NCI-H1092 treated with DMSO at 0.1 percent for 48 hours (cell line): ENCODE results near the gene DLL4.

Source experiments
- DNase-seq: peaks from one replicate; lab custom pipeline; 2025; lab: John Stamatoyannopoulos, UW

Gene DLL4

GRCh38 chr15:40906091-40906990 lies 22.8 kb upstream of the DLL4 start:
- DNase-seq = peak; percentile 77

DNA sequence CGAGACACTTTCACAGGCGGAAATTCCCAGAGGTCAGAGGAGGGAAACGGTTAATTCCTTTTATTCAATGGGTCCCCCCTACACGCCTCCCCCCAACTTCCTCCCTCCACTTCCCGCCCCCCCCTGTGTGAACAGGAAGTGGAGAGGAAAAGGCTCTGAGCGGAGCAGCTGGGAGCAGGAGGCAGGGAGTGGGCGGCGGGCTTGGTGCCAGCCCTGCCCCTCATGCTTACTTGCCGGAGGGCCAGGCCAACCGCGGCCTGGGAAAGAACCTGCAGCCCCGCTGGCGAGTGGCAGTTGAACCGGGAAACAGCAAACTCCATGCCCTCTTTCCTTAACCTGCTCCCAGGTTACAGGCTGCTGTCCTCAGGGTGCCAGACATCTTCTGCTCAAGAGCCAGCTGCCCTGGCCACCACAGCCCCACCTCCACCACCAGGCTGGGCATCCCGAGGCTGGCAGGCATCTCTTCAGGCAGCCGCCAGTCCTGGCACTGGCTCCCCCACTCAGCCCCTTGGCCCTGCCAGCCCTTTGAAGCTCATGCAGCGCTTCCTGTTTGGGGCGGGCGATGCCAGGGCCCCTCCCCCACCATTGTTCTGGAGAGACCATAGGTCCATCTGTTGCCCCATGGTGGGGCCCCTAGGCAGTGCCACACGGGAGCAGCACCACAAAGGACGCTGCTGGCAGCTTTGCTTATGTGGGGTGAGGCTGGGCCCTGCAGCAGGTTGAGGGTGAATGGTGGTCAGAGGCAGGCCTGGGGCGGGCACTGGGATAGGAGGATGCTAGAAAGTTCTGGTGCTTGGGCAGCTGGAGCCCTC lies 21.9 kb upstream of the DLL4 start:
- DNase-seq = peak; percentile 72

GRCh38 chr15:40908095-40908494 lies 21.0 kb upstream of the DLL4 start:
- DNase-seq = no peak

GRCh38 chr15:40909662-40910630 lies 19.2 kb upstream of the DLL4 start:
- DNase-seq = no peak

DNA sequence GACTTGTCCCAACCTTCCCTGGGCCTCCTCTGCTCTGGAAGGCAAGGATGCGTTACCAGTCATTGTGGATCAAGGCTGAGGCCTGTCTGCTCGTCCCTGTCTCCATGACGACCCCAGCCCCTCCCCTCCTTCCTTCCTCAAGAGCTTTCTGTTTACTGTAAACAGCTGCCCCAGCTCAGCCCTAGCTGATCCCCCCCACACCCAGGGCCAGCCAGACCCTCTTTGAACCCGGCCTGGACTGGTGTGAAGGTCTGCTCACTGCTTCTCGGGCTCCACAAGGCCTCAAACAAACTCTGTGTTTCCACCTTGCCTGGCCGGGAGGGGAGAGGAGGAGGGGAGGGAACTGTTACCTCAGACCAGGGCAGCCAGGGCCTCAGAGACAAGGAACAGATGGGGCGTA lies 18.0 kb upstream of the DLL4 start:
- DNase-seq = peak; percentile 10

DNA sequence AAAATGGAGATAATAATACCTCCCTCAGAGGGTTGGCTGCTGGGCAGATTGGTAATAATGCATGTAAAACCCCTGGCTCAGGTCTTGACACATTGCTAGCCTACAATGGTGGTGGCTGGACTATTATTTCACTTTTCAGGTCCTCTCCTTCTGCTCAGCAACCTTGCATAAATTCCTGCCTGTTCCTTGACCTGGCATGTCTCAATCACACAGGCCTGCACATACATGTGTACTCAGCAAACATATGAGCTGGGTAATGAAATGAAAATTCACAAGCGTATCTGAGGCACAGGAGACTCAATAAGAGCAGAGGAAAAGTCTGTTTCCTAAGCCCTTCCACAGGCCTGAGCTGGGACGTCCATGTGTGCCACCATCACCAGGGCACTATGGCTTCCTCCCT lies 17.4 kb upstream of the DLL4 start:
- DNase-seq = no peak

GRCh38 chr15:40912478-40912877 lies 16.7 kb upstream of the DLL4 start:
- DNase-seq = no peak

- DNase-seq = no peak
Measured at GRCh38 chr15:40914013-40914412, 15.1 kb upstream of the DLL4 start.

DNA sequence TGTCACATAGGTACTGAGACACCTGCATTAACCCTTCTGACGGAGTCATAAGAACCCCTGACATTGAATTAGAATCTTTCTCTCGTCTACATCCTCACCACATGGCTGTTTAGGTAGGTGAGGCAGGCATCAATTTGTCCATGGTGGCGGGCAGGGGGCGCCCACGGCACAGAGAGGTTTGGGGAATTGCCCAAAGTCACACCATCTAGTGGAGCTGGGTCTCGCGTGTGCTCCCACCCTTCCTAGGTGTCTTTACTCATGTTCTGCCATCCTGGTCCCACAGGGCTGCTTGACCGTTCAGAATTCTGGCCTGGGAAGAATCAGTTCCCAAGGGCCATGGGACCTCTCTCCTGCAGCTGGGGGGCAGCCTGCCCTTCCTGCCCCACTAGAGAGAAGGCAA lies 14.7 kb upstream of the DLL4 start:
- no peak for DNase-seq

DNA sequence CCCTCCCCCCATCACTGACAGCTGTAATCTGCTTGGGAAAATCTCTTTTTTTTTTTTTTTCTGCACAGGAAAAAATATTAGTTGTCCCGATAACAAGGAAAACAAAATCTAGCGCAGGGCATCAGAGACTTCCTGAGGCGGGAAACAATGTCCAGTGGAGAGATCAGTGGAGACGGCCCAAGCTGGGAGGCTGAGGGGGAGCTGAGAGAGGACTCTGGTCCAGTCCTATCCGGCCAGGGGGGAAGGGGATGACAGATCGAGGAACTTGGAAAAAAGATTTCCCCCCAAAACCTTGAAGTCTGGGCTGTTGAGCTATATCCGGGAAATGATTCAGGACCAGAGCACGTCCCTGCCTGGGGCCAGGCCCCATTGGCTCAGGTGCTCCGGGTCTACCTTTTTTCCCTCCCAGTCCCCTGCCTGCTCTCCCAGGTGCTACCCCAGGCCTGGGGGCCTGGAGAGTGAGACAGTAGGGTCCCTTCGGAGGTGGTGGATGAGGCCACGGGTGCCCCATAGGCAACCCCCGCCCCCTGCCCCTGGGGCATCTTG lies 14.0 kb upstream of the DLL4 start:
- DNase-seq = no peak

DNA sequence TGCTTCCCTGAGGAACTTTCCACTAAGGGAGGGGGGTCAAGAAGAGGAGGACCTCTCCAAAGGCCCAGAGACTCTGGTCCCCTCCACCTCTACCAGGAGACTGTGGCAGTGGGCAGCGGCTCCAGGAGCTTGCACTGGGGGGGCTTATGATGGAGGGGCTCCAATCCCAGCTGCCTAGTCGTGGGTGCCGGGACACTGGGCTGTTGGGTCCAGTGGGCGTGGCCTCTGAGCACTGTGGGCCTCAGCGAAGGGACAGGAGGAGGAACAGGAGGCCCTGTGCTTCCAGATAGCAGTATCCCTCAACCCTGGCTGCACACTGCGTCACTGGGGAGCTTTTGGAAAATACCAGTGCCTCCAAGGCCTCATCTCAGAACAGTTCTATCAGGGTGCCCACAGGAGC lies 13.5 kb upstream of the DLL4 start:
- DNase-seq = no peak

GRCh38 chr15:40917585-40917984 lies 11.6 kb upstream of the DLL4 start:
- DNase-seq = no peak

GRCh38 chr15:40918146-40918798 lies 10.9 kb upstream of the DLL4 start:
- DNase-seq = no peak

GRCh38 chr15:40918799-40919392 lies 10.2 kb upstream of the DLL4 start:
- DNase-seq = no peak

GRCh38 chr15:40921949-40922607 lies 7.1 kb upstream of the DLL4 start:
- no peak for DNase-seq

DNA sequence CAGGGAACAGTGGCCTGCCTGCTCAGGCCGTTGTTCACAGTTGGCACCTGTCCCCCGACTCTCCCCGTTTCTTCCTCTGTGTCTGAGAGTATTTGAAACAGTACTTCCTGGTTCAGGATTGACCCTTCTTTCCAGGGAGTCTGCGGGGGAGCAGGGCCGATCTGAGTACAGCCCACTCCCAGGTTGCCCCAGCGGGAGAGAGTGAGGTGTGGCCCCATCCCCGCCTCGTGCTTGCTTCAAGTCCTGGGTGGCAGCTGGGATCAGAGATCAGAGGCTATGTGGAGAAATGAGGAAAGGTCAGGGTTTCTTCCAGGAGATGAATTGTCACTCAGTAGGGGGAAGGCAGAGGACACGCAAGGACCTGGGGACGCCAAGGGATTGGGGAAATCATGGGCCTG lies 6.5 kb upstream of the DLL4 start:
- no peak for DNase-seq

DNA sequence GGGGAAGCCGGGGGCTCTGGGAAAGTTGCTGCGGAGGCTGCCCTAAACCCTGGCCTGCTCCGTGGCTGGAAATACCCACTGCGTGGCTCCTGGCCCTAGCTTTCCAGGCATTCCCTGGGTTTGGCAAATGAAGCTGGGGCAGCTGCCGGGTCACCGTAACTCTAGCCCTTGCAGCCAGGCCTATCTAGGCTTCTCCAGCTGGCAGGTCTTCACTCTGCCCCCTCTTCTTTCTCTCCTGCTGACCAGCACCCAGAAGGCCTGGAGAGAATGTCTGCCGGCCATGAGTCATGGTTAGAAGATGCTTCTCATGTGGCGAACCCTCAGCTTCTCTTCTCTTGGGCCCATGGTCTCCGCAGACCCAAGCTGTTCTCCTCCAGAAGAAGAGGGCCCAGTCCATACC lies 5.6 kb upstream of the DLL4 start:
- no peak for DNase-seq

- DNase-seq = peak; percentile 87
Measured at GRCh38 chr15:40925495-40925862, 3.7 kb upstream of the DLL4 start.

- DNase-seq = peak; percentile 87
Measured at GRCh38 chr15:40925863-40926658, 3.1 kb upstream of the DLL4 start.
